ENCODE results near the gene TMC3.
A peak's percentile ranks its signal among the peaks of the same experiment; 100 is the strongest.
"Not testable (repeated sequence)": the region's sequence is repeated elsewhere in the genome, so short reads cannot be mapped to it uniquely, and the experiment has no call there.

Gene TMC3

DNA sequence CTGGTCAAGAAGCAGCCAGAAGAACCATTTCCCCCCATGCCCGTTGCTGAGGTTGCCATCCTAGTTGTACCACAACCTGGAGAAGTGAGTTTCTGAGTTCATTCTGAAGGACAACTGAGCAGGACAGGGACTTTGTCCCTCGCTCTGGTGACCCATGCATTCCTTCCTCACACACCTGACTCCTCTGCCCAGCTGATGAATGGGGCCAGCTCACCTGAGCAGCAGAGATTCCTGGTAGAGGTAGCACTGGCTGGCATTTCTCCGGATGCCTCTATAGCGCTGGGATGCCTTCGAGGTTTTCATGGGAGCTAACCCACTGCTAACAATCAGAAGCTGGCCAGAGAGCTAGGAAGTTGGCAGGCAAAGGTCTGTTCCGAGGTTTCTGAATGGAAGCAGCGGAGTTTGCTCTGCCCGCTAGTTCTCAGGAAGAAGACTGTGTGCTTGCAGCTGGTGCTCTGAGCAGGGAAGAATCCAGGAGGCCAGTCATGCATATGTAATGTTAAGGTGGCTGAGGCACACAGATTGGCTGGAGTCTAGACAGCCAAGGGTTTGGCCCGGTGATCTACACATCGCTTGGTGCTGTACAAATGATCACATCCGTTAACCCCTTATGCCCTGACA lies at the start of gene TMC3:
Gene TMC3, minus strand, starts transcription at position 439 of the 621 bp plus-strand sequence. Its CDS starts 136 bp downstream, at position 303.
- no peak for DNase-seq

DNA sequence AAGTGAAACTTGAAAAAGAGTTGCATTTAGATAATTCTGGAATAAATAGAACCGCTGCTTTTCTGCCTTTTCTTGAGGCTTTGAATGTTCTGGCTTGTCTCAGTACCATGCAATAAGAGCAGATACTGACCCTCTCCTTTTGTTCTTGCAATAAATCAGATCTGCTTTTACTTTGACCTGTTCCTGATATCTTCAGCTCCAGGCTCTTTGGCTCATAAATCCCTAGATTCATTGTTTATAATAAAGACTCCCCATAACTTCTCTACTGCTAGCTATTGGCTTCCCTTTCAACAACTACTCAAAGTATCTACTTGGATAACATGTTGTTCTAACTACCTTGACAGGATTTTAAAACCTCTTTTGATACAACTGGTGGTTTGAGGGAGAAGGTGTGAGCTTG lies 47.4 kb upstream of the TMC3 start:
- DNase-seq: no peak

DNA sequence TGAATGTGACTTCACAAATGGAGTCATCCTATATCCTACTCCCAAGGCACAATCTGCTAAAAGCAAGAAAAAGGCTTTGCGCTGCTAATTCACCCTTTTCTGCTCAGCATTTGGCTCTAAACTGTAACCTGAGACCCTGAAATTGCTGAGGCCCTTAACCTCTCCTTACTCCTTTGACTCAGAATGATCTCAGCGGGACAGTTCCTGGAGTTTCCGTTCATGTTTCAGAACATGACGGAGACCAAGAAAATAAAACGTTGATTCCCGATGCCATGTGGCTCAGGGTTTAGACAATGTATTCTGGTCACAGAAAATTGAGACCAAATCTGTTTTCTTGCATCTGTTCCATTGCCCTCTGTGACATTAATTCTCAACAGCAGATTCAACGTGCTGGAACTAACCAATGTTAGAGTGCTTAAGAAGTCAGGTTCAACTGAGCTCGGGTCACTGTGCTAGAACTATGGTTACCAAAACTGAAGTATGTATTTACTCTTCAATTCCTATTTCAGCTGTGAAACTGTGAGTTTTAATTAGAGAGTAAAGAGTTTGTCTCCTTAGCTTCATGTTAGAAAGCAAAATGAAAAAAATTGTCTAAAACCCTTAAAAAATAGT lies 45.4 kb upstream of the TMC3 start:
- DNase-seq: no peak

DNA sequence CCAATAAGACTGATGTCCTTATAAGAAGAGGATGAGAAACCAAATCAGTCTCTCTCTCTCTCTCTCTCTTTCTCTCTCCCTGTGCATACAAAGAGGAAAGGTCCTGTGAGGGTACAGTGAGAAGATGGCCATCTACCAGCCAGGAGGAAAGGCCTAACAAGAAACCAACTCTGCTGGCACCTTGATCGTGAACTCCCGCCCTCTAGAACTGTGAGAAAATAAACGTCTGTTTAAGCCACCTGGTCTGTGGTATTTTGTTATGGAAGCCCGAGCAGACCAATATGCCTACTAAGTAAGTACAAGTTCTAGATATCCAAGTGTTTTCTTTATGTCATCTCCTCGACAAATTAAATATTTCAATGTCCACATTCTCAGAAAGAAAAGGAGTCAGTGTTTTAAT lies 44.9 kb upstream of the TMC3 start:
- no peak for DNase-seq

GRCh38 chr15:81418444-81418843 lies 44.4 kb upstream of the TMC3 start:
- no peak for DNase-seq

DNA sequence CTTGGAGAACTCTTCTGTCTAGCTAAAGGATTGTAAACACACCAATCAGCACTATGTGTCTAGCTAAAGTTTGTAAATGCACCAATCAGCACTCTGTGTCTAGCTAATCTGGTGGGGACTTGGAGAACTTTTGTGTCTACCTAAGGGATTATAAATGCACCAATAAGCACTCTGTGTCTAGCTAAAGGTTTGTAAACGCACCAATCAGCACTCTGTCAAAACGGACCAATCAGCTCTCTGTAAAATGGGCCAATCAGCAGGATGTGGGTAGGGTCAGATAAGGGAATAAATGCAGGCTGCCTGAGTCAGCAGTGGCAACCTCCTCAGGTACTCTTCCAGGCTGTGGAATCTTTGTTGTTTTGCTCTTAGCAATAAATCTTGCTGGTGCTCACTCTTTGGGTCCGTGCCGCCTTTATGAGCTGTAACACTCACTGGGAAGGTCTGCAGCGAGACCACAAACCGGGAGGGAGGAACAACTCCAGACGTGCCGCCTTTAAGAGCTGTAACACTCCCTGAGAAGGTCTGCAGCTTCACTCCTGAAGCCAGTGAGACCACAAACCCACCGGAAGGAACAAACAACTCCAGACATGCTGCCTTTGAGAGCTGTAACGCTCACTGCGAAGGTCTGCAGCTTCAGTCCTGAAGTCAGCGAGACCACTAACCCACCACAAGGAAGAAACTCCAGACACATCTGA lies 40.4 kb upstream of the TMC3 start:
- not testable (repeated sequence) for DNase-seq

- DNase-seq: no peak
These were observed 39.8 kb upstream of the TMC3 start for GRCh38 chr15:81413851-81414250.

DNA sequence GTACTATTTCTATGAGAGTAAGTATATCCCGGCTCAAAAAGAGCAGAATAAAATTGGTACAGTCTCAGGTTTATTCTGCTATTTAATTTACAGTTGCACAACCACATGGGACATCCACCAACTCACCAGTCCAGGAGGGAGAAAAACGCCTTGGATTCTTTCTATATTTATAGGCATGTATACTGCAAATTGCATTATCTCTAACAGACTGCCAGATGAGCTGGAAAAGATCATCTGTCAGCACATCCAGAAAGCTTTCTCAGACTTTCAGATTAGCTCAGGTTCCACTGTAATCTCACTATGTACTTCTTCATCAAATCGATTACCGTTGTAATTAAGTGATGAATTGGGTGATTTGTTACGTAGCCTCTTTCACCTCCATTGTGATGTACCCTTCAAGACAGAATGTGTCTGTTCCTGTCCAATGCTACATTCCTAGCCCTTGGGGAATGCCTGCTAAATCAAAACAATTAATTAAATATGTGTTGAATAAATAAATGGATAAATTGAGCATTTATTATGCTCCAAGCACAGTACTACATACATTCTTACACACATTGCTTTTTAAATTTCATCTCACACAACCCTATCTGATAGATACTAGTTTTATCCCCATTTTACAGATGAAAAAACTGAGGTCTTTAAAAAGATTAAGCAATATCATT lies 38.1 kb upstream of the TMC3 start:
- DNase-seq: no peak

DNA sequence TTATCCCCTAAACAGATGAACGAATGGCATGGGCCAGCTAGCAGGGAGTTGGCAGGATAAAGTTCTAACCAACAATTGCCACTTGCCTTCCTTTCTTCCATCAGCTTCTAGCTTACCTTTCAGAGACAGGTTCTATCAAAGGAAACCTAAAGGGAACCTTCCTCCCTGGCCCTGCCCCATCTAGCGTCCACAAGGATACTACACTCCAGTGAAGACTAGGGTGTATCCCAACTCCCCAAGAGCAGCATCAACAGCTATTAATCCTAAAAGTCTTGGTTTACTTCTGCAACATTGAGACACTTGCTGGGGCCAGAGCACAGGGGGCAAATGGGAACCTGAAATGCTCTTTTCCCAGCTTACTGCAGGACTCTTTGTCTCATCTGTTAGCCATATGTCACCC lies 37.0 kb upstream of the TMC3 start:
- no peak for DNase-seq

DNA sequence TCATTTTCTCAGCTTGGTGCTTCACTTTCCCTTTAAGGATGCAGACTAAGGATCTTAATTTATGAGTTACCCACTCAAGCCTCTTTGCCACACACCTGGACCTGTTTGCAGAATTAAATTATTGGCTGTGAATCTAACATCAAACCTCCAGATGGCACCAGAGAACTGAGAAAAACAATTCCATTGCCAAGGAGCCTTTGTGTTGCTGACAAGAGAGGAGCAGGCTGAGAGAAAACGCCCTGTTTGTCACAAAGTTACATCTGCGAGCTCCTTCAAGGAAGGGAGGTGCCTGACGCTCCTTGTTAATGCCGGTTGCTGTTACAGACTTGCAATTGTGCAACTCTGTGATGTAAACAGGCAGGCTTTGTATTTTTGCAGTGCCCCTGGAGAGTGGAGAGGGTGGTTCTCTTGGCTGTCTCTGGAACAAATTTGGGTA lies 36.3 kb upstream of the TMC3 start:
- DNase-seq: no peak

- no peak for DNase-seq
These were observed 33.7 kb upstream of the TMC3 start for GRCh38 chr15:81407718-81408117.

GRCh38 chr15:81407176-81407575 lies 33.2 kb upstream of the TMC3 start:
- no peak for DNase-seq

GRCh38 chr15:81400640-81401236 lies 26.7 kb upstream of the TMC3 start:
- DNase-seq: peak; percentile 23

- no peak for DNase-seq
These were observed 25.0 kb upstream of the TMC3 start for GRCh38 chr15:81398910-81399551.

GRCh38 chr15:81398456-81398855 lies 24.4 kb upstream of the TMC3 start:
- no peak for DNase-seq

DNA sequence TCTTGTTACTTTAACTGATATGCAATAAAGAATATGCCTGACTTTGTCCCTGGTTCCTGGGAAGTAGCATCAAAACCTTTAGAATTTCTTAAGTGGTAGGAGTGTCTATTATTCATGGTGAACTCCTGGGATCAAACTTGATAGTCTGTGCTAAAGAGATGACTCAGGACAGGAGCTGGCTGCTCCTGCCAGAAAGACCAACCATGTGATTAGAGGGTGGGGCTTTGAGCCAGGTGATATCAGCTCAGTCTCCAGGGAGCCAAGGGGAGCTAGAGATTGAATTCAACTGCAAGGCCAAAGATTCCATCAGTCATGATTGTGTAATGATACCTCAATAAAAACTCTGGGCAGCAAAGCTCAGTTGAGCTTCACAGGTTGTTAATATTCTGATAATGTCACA lies 20.6 kb upstream of the TMC3 start:
- DNase-seq: no peak

DNA sequence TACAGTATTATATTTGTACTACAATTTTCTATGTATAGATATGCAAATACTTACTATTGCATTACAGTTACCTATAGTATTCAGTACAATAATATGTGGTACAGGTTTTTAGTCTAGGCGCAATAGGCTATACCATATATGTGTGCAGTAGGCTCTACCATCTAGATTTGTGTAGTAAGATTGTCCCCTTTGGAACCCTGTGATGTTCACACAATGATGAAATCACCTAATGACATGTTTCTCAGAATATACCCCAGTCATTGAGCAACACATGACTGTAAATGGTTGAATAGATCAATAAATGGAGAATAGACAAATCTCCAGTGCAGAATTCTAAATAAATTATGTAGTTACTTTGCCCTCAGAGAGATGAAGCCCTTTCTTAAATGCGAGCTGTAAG lies 17.6 kb upstream of the TMC3 start:
- no peak for DNase-seq

GRCh38 chr15:81388436-81388770 lies 14.4 kb upstream of the TMC3 start:
- DNase-seq: no peak

- DNase-seq: no peak
These were observed 13.8 kb upstream of the TMC3 start for GRCh38 chr15:81387621-81388435.

GRCh38 chr15:81386947-81387346 lies 12.9 kb upstream of the TMC3 start:
- no peak for DNase-seq

GRCh38 chr15:81385721-81386076 lies 11.7 kb upstream of the TMC3 start:
- DNase-seq: no peak

Data from amniotic stem cell (primary cell).